Sigmoid colon (tissue), 7 donors: ENCODE results near the gene CENPP. TPM values are rescaled to one million over a fixed set of nuclear protein-coding genes. Genes with fewer than 3 reads are reported as not detected.

Experiments
- DNase-seq: peaks from one replicate; pipeline ENCODE4 v3.0.0-alpha.2; 2019
- H3K27ac ChIP-seq, 4 donors: fragments of 200-600 bp; sonication (generic); one replicate each; pipeline ENCODE4 v1.5.1; 2016 to 2019; ENCODE audit warnings: mild to moderate bottlenecking in 1 of 4
- H3K27me3 ChIP-seq, 3 donors: fragments of 200-600 bp; sonication (generic); one replicate each; pipeline ENCODE4 v1.5.1; 2019; ENCODE audit warnings: mild to moderate bottlenecking in 1 of 3
- H3K36me3 ChIP-seq, 4 donors: fragments of 200-600 bp; sonication (generic); one replicate each; pipeline ENCODE4 v1.5.1; 2016 to 2019
- H3K4me1 ChIP-seq, 4 donors: fragments of 200-600 bp; sonication (generic); one replicate each; pipeline ENCODE4 v1.5.1; 2017 to 2019
- H3K4me3 ChIP-seq, 4 donors: fragments of 200-600 bp; sonication (generic); one replicate each; pipeline ENCODE4 v1.5.1; 2017 to 2019; ENCODE audit warnings: mild to moderate bottlenecking in 2 of 4, moderate library complexity in 1 of 4
- H3K9me3 ChIP-seq, 4 donors: fragments of 200-600 bp in 3 of 4; sonication (generic) in 3 of 4; one replicate each; pipeline versions ENCODE4 v1.5.1 to v1.6.1; 2013 to 2019
- CTCF ChIP-seq, 4 experiments: fragments of 450-650 bp in 3 of 4; fragments of 200-600 bp in 1 of 4; IDR thresholded peaks; one replicate each; pipeline ENCODE4 v1.5.1; 2016 to 2019; ENCODE audit warnings: antibody characterized with exemption in 4 of 4, mild to moderate bottlenecking in 3 of 4, moderate library complexity in 2 of 4
- EP300 ChIP-seq, 4 donors: sonication (generic); formaldehyde crosslinking; IDR thresholded peaks; one replicate each; pipeline ENCODE4 v1.6.1; 2017; ENCODE audit warnings: antibody characterized with exemption in 4 of 4
- POLR2A ChIP-seq, 2 donors: fragments of 450-650 bp; IDR thresholded peaks; one replicate each; pipeline ENCODE4 v1.6.1; 2016; ENCODE audit warnings: antibody characterized with exemption in 2 of 2, mild to moderate bottlenecking in 2 of 2, moderate library complexity in 2 of 2
- POLR2AphosphoS5 ChIP-seq, 4 donors: sonication (generic); formaldehyde crosslinking; IDR thresholded peaks; one replicate each; pipeline ENCODE4 v1.6.1; 2017; ENCODE audit warnings: antibody characterized with exemption in 4 of 4
- WGBS, 2 donors: extraction: QIAGEN DNeasy Blood & Tissue Kit; methylation state at CpG; one replicate each; pipeline ENCODE4 v1.1.7; 2013; 5-methylcytosine and 5-hydroxymethylcytosine counted together
- intact Hi-C: fragments of 100-400 bp; cut with DNase I; formaldehyde crosslinking; loops from one replicate; pipeline ENCODE4 v1.15.1; 2023
- polyA plus RNA-seq, 3 donors: library from polyadenylated mRNA; stranded (reverse); fragments of 200-250 nt; gene quantifications; one replicate each; pipeline ENCODE4 v1.2.3, GENCODE V29; 2013
- total RNA-seq, 4 donors: library from RNA; depleted of rRNA; stranded (reverse); fragments of >200 nt; gene quantifications; one replicate each; pipeline ENCODE4 v1.1.0, GENCODE V29; 2016
- donor health status: healthy with polysubstance abuse.
- donor health status: Bipolar disorder and iron deficiency.
- donor health status: healthy.

Gene CENPP
- total and polyA plus RNA-seq, 7 donors = 0.60 to 11.9 (median 2.4) TPM

- intact Hi-C loops = loop anchor here (10.0 kb wide), 1 partner anchor 502 kb away; no protein-coding TSS in a partner anchor
- no peak overlapping the region for H3K4me3 ChIP-seq
- H3K9me3 ChIP-seq = no peaks in the 10 kb centered on the region
- H3K4me1 ChIP-seq = peaks cover 0 to 15% (median 5%) of the 10 kb centered on the region in 4 donors
- TF ChIP-seq POLR2A (IDR thresholded peaks at IDR 0.05) = no peak
- TF ChIP-seq CTCF (IDR thresholded peaks at IDR 0.05) = no peak
- no peak for TF ChIP-seq EP300 (IDR thresholded peaks at IDR 0.05)
- no peak for TF ChIP-seq POLR2AphosphoS5 (IDR thresholded peaks at IDR 0.05)
- 88 to 90% methylated on average over 3 of the region's 3 CpGs for WGBS, 2 donors
- no peaks in the 10 kb centered on the region for H3K27me3 ChIP-seq
- no peak overlapping the region for H3K27ac ChIP-seq
- H3K36me3 ChIP-seq = peaks cover 7 to 86% (median 37%) of the 10 kb centered on the region in 4 donors
- peak; percentile 46 for DNase-seq
Measured at GRCh38 chr9:92636627-92637026, 310.9 kb downstream of the CENPP start.

GRCh38 chr9:92637326-92637725 lies 311.6 kb downstream of the CENPP start:
- WGBS, 2 donors = 94 to 97% methylated on average over 7 of the region's 7 CpGs
- peak; percentile 60 for DNase-seq
- intact Hi-C loops = loop anchor here (10.0 kb wide), 1 partner anchor 503 kb away; no protein-coding TSS in a partner anchor
- Histone ChIP-seq H3K9me3 (no peaks in the 10 kb centered on the region), H3K4me1 (peaks cover 0 to 15% (median 5%) of the 10 kb centered on the region in 4 donors), H3K36me3 (peaks cover 12 to 86% (median 42%) of the 10 kb centered on the region in 4 donors), H3K4me3 (no peak overlapping the region), H3K27me3 (no peaks in the 10 kb centered on the region), H3K27ac (no peak overlapping the region)
- TF ChIP-seq EP300 (IDR thresholded peaks at IDR 0.05) (no peak), CTCF (IDR thresholded peaks at IDR 0.05) (no peak), POLR2A (IDR thresholded peaks at IDR 0.05) (no peak), POLR2AphosphoS5 (IDR thresholded peaks at IDR 0.05) (no peak)

GRCh38 chr9:92637886-92638620 lies 312.3 kb downstream of the CENPP start:
- peak; percentile 51 for DNase-seq
- Histone ChIP-seq H3K4me3 (no peak overlapping the region), H3K4me1 (peaks cover 0 to 15% (median 5%) of the 10 kb centered on the region in 4 donors), H3K9me3 (no peaks in the 10 kb centered on the region), H3K36me3 (peaks cover 19 to 87% (median 49%) of the 10 kb centered on the region in 4 donors), H3K27ac (no peak overlapping the region), H3K27me3 (no peaks in the 10 kb centered on the region)
- WGBS, 2 donors = 96% methylated on average over 26 of the region's 26 CpGs
- intact Hi-C loops = loop anchor here (10.0 kb wide), 1 partner anchor 503 kb away; no protein-coding TSS in a partner anchor
- TF ChIP-seq POLR2A (IDR thresholded peaks at IDR 0.05) = no peak

GRCh38 chr9:92638621-92639101 lies 312.9 kb downstream of the CENPP start:
- WGBS, 2 donors = 84 to 91% methylated on average over 5 of the region's 5 CpGs
- peaks cover 21 to 88% (median 50%) of the 10 kb centered on the region in 4 donors for H3K36me3 ChIP-seq

More at GRCh38 chr9:92638621-92639101, 312.9 kb downstream of the CENPP start:
- H3K4me1 ChIP-seq = peaks cover 0 to 15% (median 5%) of the 10 kb centered on the region in 4 donors
- DNase-seq = peak; percentile 60
- H3K4me3 ChIP-seq = no peak overlapping the region
- no peaks in the 10 kb centered on the region for H3K27me3 ChIP-seq
- intact Hi-C loops = loop anchor here (10.0 kb wide), 1 partner anchor 504 kb away; no protein-coding TSS in a partner anchor
- no peaks in the 10 kb centered on the region for H3K9me3 ChIP-seq
- TF ChIP-seq POLR2AphosphoS5 (IDR thresholded peaks at IDR 0.05) (no peak), POLR2A (IDR thresholded peaks at IDR 0.05) (no peak), EP300 (IDR thresholded peaks at IDR 0.05) (no peak), CTCF (IDR thresholded peaks at IDR 0.05) (no peak)
- H3K27ac ChIP-seq = no peak overlapping the region
